ENCODE results near the gene CPSF7.
"Not testable (repeated sequence)": the region's sequence is repeated elsewhere in the genome, so short reads cannot be mapped to it uniquely, and the experiment has no call there.

CPSF7 gene

DNA sequence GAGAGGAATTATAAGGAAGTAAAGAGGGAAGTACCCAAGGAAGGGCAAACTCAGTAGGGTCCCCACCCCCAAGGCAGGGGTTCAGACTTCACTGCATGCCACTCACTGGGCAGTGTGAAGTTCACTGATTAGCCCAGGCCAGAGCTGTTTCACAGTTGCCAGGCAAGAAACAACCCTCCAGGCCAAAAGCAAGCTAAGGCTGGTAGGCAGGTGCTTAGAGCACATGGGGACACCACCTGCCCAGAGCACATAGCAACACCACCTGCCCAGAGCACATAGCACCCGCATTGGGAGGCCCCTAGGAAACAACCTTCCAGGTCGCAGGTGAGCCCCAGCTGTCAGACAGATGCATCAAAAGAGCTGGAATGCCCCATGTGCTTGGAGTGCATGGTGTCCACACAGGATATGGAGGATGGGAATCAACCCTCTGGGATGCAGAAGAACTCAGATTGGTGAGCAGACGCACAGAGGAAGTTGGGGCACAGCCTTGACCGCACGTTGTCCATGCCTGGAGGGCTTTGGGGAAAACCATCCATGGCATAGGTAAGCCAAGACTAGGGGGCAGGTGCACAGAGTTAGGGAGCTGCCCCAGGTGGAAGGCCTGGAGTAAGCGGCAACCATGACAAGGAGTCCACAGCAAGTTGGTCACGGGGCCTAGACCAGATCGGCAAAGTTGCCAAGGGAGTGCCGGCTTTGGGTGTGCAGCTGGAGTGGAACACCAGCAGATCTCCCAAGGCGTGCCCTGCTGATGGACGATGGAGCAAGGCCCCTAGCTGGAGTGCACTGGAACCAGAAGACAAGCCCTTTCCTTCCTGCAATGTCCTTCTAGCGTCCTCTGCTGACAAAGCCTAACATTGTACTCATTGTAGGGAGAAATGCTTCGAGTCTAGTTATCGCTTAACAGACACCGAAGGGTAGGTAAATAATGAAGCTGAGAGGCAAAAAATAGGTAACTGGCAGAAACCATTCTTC, 45.2 kb downstream of the CPSF7 start:
- DNase-seq (ENCODE audit: low read depth in 4 of 4, low spot score in 1 of 4), result no peak

DNA sequence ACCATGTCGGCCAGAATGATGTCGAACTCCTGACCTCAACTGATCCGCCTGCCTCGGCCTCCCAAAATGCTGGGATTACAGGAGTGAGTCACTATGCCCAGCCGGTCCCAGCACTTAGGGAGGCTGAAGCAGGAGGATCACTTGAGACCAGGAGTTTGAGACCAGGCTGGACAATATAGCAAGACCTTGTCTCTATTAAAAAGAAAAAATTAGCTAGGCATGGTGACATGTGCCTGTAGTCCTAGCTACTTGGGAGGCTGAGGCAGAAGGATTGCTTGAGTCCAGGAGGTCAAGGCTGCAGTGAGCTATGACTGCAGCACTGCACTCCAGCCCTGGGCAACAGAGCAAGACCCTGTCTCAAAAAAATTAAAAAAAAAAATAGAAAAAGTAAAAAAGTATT, 45.9 kb downstream of the CPSF7 start:
- not testable (repeated sequence) for DNase-seq (ENCODE audit: low read depth in 4 of 4, low spot score in 1 of 4)

DNA sequence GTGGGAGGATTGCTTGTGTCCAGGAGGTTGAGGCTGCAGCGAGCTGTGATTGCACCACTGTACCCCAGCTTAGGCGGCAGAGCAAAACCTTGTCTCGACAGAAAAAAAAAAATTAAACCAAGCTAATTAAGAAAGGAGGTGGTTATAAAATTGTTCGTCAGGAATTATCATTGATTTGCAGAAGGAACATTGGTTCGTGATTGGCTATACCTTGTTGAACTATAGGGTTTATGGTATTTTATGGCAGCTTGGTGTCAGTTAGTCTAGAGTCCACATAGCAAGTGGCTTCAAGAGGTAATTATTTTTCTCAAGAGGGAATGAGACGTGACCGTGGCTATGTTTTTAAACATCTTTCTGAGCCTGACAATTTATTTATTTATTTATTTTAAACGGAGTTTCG, 48.9 kb downstream of the CPSF7 start:
- DNase-seq (ENCODE audit: low read depth in 4 of 4, low spot score in 1 of 4), result no peak

DNA sequence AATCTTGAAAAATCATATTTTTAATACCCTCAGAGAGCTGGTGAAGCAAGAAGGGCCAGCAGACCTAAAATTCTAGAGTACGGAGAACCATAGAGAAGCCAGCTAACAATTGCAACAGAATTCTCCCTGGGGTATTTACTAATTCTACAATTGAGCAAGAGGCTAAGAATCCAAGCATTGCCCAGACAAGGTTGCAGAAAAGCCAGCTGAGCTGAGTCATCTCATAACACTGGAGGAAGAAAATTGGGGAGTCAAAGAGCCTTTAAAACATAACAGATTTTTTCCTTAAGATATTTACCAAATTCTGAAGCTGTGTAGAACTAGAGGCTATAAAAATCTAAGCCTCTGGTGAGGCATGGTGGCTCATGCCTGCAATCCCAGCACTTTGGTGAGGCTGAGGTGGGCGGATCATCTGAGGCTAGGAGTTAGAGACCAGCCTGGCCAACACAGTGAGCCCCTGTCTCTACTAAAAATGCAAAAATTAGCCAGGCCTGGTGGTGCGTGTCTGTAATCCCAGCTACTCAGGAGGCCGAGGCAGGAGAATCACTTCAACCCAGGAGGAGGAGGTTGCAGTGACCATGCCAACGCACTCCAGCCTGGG, 51.0 kb downstream of the CPSF7 start:
- DNase-seq (ENCODE audit: low read depth in 4 of 4, low spot score in 1 of 4), result no peak

DNA sequence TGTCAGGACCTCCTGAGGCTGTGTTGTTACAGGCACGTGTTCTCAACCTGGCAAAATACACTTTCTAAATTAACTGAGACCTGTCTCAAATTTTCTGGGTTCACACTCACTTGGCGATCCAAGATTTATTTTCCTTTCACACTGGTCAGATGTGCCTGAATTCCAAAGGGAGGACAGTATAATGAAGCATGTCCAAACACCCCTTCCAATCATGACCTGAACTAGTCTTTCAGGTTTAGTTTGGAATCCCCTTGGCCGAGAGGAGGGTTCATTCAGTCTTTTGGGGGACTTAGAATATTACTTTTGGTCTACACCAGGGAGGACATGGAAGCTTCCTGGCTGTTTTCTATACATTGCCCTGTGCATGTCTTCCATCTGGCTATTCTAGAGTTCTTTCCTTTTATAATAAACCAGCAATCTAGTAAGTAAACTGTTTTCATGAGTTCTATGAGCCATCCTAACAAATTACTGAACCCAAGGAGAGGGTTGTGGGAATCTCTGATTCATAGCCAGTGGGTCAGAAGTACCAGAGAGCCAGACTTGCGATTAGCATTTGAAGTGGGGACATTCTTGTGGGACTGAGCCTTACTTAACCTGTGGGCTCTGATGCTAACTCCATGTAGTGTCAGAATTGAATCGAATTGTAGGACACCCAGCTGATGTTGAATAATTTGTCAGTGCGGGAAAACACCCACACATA, 52.2 kb downstream of the CPSF7 start:
- no peak for DNase-seq (ENCODE audit: low read depth in 4 of 4, low spot score in 1 of 4)

DNA sequence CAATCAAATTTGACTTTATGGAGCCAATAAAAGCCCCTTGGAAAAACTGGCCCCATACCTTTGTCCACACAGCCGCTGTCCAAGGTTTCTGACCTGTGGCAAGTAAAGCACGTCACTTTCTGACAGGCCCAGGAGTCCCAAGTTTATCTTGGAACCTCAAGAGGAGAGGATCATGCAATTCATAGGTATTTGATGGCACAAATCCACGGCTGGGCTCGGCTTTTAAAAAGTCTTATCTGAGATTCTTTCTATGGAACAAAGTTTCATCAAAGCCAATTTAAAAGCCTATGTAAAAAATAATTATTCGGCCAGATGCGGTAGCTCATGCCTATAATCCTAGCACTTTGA, 54.0 kb downstream of the CPSF7 start:
- no peak for DNase-seq (ENCODE audit: low read depth in 4 of 4, low spot score in 1 of 4)

DNA sequence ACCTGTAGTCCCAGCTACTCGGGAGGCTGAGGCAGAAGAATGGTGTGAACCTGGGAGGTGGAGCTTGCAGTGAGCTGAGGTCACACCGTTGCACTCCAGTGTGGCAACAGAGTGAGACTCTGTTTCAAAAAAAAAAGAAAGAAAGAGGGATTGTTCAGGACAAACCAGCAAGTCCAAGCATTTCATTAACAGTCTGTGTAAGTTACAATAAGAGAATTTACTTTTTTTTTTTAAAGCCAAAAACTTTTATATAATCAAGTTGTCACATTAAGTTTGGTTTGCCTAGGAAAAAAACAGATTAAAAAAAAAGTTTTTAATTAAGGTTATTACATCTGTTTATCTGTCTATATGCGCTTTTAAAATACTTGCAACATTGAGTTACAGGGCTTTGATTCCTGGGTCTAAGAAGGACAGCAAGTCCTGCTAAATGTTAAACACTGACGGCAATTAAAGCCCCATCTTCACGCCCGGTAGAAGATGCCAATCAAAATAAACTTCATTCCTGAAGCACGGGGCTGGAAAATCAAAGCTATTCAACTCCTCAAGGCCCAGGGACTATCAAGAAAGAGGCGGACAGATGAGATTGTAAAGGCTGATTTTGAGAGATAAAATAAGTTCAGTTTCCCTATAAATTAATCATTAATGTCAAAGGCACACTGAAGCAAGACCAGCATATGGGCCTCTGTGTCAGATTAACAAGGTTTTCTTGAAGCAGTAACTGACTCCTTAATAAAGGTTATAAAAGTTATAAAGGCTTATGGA, 56.9 kb downstream of the CPSF7 start:
- DNase-seq (ENCODE audit: low read depth in 4 of 4, low spot score in 1 of 4), result no peak

DNA sequence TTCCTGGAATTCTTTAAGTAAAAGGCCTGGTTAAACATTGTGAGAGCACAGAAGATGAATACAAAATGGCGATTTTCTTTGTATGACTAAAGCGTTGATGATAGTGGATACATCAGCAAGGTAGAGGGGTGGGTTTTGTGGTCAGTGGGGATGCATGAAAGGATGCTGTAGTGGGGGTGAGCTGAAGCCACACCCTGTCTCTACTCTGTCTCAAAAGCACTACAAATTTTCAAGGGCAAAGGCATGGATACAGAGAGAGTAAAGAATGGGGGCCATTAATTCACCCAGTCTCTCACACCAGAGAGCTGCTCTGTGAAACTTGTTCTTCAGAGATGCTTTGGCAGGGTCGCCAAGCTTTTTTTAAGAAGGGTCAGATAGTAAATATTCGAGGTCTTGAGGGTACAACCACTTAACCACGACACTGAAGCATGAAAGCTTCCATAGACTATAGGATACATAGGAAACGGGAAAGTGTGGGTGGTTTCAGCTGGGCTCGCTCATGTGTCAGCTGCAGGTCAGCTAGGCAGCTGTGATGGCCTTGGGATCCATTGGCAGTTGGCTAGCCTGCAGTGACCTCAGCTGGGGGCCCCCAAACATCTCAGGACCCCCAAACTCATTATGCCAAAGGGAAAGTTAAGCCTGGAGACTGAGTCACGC, 59.3 kb downstream of the CPSF7 start:
- no peak for DNase-seq (ENCODE audit: low read depth in 4 of 4, low spot score in 1 of 4)

DNA sequence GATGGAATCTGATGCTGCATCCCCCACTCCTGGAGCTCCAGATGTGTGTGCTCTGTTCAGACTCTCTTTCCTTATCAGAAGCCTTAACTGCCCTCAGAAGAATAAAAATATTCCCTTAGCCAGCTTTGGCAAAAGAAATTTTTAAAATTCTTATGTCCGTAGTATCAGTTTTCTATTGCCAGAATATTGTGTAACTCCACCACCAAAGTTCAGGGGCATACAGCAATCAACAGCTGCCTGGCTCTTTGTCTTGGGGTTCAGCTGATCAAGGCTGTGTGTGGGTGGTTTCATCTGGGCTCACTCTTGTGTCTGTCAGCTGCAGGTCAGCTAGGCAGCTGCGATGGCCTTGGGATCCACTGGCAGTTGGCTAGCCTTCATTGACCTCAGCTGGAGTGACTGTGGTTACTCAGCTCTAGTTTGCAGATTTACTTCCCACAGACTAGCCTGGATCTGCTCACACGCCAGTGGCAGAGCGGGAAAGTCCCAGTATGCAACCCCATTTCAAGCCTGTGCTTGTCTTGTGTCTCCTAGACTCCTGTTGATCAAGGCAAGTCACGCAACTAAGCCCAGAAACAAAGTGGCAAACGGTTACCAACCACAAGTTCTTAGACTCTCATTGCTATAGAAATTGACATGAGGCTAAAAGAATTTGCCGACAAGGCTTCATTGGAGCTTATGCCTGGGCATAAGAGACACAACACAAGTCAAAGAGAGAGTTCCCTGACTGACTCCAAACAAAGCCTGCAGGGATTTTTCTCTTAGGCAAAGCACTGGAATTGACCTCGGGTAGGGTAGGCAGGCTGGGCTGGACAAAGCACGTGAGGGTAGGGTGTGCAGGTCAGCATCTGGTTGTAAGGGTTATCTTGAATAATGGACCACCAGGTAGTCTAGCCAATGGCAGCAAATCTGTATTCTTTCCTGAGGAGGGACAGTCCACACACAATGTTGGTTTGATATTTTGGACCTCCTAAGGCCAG, 60.1 kb downstream of the CPSF7 start:
- no peak for DNase-seq (ENCODE audit: low read depth in 4 of 4, low spot score in 1 of 4)

DNA sequence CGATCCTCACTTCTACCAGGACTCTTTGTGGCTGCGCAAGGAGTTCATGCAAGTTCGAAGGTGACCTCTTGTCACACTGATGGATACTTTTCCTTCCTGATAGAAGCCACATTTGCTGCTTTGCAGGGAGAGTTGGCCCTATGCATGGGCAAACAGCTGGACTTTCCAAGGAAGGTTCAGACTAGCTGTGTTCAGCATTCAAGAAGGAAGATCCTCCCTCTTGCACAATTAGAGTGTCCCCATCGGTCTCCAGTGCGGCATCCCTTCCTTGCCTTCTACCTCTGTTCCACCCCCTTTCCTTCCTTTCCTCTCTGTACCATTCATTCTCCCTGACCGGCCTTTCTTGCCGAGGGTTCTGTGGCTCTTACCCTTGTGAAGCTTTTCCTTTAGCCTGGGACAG, 61.1 kb downstream of the CPSF7 start:
- no peak for DNase-seq (ENCODE audit: low read depth in 4 of 4, low spot score in 1 of 4)

DNA sequence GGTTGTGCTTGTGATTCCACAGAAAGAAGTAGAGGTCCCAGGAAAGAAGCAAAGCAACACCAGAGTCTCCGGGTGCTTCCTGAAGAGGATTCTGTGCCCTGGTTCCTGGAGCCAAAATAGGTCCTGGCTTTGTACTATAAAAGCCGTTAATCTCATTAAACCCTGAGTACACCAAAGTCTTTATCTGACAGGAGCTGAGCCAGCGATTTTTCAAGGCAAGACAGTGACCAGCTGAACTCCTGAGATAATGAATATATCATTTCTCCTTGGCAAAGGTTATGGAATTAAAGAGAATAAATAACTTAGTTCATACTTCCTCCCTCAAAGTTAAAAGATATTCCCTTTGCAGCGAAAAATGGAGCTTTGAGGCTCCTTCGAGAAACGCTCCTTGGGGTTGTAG, 62.4 kb downstream of the CPSF7 start:
- no peak for DNase-seq (ENCODE audit: low read depth in 4 of 4, low spot score in 1 of 4)

DNA sequence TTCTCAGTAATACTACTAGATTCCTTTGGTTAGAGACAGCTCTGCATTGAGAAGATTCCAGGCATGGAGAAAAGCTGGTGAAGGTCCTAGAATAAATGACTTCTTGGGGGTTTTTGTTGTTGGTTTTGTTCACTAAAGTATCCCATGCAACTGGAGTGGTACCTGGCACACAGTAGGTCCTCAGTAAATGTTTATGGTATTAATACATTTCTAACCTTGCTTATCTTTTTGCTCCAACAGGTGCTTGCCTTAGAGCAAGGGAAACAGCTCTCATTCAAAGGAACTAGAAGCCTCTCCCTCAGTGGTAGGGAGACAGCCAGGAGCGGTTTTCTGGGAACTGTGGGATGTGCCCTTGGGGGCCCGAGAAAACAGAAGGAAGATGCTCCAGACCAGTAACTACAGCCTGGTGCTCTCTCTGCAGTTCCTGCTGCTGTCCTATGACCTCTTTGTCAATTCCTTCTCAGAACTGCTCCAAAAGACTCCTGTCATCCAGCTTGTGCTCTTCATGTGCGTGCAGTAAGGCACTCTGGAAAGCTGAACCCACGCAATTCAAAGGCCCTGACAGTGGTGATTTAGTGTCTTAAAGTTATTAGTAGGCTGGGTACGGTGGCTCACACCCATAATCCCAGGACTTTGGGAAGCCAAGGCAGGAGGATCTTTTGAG, 65.6 kb downstream of the CPSF7 start:
- no peak for DNase-seq (ENCODE audit: low read depth in 4 of 4, low spot score in 1 of 4)

DNA sequence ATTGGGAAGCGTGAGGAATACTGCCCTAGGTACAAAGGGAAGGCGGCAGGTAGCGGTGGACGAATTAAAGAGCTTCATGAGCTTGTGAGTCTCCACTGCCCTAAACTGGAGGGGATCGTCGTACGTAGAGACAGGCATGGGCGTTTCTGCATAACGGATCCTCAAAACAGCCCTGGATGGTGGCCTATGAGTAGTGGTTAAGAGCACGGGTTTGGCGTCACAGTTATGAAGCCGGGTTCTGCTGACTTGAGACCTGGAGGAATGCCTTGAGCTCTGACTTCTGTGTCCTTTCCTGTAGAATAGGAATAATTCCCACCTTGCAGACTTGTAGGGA, 67.3 kb downstream of the CPSF7 start:
- peak in 1 of 4 experiments; percentile 3 for DNase-seq (ENCODE audit: low read depth in 4 of 4, low spot score in 1 of 4)

DNA sequence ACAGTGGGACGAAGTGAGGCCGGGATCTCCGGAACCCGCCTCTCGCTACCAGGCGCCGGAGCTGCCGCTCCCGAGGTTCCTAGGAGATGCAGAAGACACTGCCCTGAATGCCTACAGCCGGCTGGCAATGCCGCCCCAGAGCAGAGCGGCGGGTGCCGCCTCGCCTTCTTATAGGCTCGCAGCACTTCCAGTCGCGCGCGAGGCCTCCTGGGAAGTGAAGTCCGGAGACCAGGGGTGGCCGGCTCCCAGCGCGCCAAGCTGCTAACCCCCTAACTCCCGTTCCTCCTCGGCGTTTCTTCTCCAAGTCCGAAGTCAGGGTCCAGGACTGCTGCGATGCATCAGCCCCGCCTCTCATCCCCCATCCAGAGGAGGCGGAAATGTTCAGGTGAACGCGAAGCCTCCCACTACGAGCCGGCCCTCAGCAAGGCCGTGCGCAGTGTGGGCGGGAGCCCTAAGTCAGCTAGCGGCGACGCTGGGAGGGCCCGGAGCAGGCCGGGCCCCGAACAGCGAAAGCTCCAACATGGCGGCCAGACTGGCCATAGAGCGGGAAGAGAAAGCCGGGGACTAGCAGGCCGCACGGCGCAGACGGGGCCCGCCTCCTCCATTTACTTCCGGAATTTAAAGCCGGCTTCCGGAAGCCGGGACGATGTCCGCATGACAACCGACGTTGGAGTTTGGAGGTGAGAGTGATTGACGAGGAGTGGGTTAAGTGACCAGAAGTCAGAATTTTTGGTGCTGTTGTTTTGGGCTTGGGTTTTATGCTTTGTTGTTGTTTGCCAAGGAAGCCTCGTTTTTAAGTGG, 67.8 kb downstream of the CPSF7 start, which contains the start of the genes CYB561A3 and TMEM138:
CYB561A3 (minus strand) TSS at position 142 of the 801 bp plus-strand sequence. CDS start 5,169 bp downstream, outside the sequence.
TMEM138 (plus strand) TSS at position 634 of the 801 bp plus-strand sequence. CDS start 2,017 bp downstream, outside the sequence.
- DNase-seq (ENCODE audit: low read depth in 4 of 4, low spot score in 1 of 4), result peak; percentile 68 to 90 (median 78)

DNA sequence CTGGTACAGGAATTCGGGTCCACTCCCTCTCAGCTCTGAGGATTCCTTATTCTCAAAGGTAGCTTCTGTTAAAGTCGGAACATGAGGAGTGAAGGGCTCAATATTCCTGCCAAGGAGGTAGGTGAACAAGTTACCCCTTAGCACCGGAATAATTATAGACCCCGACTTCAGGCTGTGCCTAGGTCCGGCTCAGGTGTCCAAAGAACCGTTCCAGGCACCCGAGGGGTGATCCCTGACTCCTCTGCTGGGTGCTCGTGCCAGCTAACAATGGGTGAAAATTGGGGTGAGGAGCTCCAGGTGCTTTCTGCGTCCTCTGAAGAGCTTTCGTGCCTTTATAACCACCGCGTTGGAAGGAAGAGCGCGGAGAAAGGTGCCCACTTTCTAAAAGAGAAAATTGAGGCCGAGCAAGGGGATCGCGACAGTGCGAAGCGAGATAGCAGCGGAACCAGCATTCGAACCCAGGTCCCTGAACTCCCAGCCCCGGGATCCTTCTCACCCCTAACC, 68.5 kb downstream of the CPSF7 start:
- no peak for DNase-seq (ENCODE audit: low read depth in 4 of 4, low spot score in 1 of 4)

DNA sequence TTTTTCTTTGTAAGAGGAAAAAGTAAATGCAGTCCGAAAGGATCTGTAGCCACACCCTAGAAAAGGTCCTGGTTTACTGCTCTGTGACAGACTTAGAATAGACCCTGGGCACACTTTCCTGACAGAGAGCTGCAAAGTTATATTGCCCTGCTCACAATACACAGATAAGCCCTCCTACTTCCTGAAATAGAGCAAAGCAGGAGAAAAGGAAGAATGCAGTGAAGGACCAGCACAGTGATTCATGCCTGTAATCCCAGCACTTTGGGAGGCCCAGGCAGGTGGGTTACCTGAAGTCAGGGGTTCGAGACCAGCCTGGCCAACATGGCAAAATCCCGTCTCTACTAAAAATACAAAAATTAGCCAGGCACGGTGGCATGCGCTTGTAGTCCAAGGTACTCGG, 70.3 kb downstream of the CPSF7 start:
- no peak for DNase-seq (ENCODE audit: low read depth in 4 of 4, low spot score in 1 of 4)

DNA sequence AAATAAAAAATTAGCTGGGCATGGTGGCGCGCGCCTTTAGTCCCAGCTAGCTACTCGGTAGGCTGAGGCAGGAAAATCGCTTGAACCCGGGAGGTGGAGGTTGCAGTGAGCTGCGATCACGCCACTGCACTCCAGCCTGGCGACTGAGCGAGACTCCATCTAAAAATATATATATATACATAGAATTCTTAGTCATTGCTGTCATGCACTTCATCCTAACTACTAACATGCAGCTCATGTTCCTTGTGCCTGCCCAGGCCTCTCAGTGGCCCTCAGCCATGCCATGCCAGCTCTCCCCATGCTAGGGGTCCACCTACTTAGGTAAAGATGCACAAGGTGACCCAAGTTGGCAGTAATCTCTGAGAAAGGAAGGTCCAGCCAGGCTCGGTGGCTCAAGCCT, 71.2 kb downstream of the CPSF7 start:
- no peak for DNase-seq (ENCODE audit: low read depth in 4 of 4, low spot score in 1 of 4)

DNA sequence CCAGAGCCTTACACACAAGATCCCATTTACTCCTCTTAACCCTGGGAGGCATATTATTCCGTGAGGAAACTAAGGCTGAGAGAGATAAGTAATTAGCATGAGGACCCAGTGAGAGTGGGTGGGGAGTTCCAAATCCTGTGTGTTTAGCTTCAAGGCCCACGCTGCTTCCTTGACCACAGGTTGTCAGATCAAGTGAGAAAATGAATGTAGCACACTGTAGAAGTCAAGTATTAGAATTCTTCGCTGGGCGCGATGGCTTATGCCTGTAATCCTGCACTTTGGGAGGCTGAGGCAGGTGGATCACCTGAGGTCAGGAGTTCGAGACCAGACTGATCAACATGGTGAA, 71.9 kb downstream of the CPSF7 start:
- no peak for DNase-seq (ENCODE audit: low read depth in 4 of 4, low spot score in 1 of 4)

All from stimulated activated CD4-positive, alpha-beta T cell treated with anti-CD3 and anti-CD28 coated beads, Interleukin-1b, Interleukin-23, amount 100 ng/mL, for 24 hours (primary cell).